Measurements from ENCODE around the gene KATNB1.

The KATNB1 gene

GRCh38 chr16:57690782-57691471, 44.6 kb upstream of the KATNB1 start:
- H3K36me3 ChIP-seq (ENCODE audit: insufficient read depth, low read length), result no peaks in the 10 kb centered on the region

GRCh38 chr16:57692636-57693035, 42.9 kb upstream of the KATNB1 start:
- Histone ChIP-seq H3K4me1 (ENCODE audit: insufficient read depth, low read length, severe bottlenecking) (no peaks in the 10 kb centered on the region), H3K79me2 (ENCODE audit: insufficient read depth, low read length) (no peaks in the 10 kb centered on the region), H3F3A (ENCODE audit: insufficient read depth, low read length) (no peaks in the 10 kb centered on the region), H3K9me3 (ENCODE audit: low read length) (no peaks in the 10 kb centered on the region), H3K27ac (ENCODE audit: low read depth, low read length, poor library complexity, severe bottlenecking) (no peak overlapping the region), H3K36me3 (ENCODE audit: insufficient read depth, low read length) (no peaks in the 10 kb centered on the region), H3K9ac (ENCODE audit: low read length) (no peak overlapping the region), H3K4me3 (ENCODE audit: low read depth, low read length, poor library complexity, severe bottlenecking) (no peak overlapping the region), H4K20me1 (ENCODE audit: insufficient read depth, low read length) (no peaks in the 10 kb centered on the region), H3K4me2 (ENCODE audit: low read length) (no peak overlapping the region), H3K9me2 (ENCODE audit: low read depth, low read length) (no peaks in the 10 kb centered on the region), H3K27me3 (ENCODE audit: insufficient read depth, low read length) (no peaks in the 10 kb centered on the region; the same call in 1 of the 2 replicates), H2AFZ (ENCODE audit: low read length) (no peak overlapping the region)
- TF ChIP-seq CTCF (IDR thresholded peaks at IDR 0.05; ENCODE audit: low read length), result no peak
- TF ChIP-seq EZH2 (IDR thresholded peaks at IDR 0.05; ENCODE audit: borderline replicate concordance, low read length), result no peak

More at GRCh38 chr16:57690782-57691471, 44.6 kb upstream of the KATNB1 start:
- Histone ChIP-seq H3K9me3 (ENCODE audit: low read length) (no peaks in the 10 kb centered on the region), H3K27ac (ENCODE audit: low read depth, low read length, poor library complexity, severe bottlenecking) (no peak overlapping the region), H3F3A (ENCODE audit: insufficient read depth, low read length) (no peaks in the 10 kb centered on the region), H3K9me2 (ENCODE audit: low read depth, low read length) (no peaks in the 10 kb centered on the region), H3K4me1 (ENCODE audit: insufficient read depth, low read length, severe bottlenecking) (no peaks in the 10 kb centered on the region), H3K27me3 (ENCODE audit: insufficient read depth, low read length) (no peaks in the 10 kb centered on the region), H4K20me1 (ENCODE audit: insufficient read depth, low read length) (no peaks in the 10 kb centered on the region), H3K4me3 (ENCODE audit: low read depth, low read length, poor library complexity, severe bottlenecking) (no peak overlapping the region), H2AFZ (ENCODE audit: low read length) (no peak overlapping the region), H3K4me2 (ENCODE audit: low read length) (no peak overlapping the region), H3K79me2 (ENCODE audit: insufficient read depth, low read length) (no peaks in the 10 kb centered on the region), H3K9ac (ENCODE audit: low read length) (no peak overlapping the region)
- TF ChIP-seq CTCF (IDR thresholded peaks at IDR 0.05; ENCODE audit: low read length) (no peak), EZH2 (IDR thresholded peaks at IDR 0.05; ENCODE audit: borderline replicate concordance, low read length) (no peak)

GRCh38 chr16:57693550-57693949, 42.0 kb upstream of the KATNB1 start:
- Histone ChIP-seq H3K9me2 (ENCODE audit: low read depth, low read length) (no peaks in the 10 kb centered on the region), H3K27ac (ENCODE audit: low read depth, low read length, poor library complexity, severe bottlenecking) (no peak overlapping the region), H3F3A (ENCODE audit: insufficient read depth, low read length) (no peaks in the 10 kb centered on the region), H3K9ac (ENCODE audit: low read length) (no peak overlapping the region), H3K36me3 (ENCODE audit: insufficient read depth, low read length) (no peaks in the 10 kb centered on the region), H3K27me3 (ENCODE audit: insufficient read depth, low read length) (no peaks in the 10 kb centered on the region; the same call in 1 of the 2 replicates), H3K9me3 (ENCODE audit: low read length) (no peaks in the 10 kb centered on the region), H3K4me3 (ENCODE audit: low read depth, low read length, poor library complexity, severe bottlenecking) (no peak overlapping the region), H3K4me1 (ENCODE audit: insufficient read depth, low read length, severe bottlenecking) (no peaks in the 10 kb centered on the region), H3K4me2 (ENCODE audit: low read length) (no peak overlapping the region), H2AFZ (ENCODE audit: low read length) (no peak overlapping the region), H3K79me2 (ENCODE audit: insufficient read depth, low read length) (no peaks in the 10 kb centered on the region), H4K20me1 (ENCODE audit: insufficient read depth, low read length) (no peaks in the 10 kb centered on the region)
- TF ChIP-seq CTCF (IDR thresholded peaks at IDR 0.05; ENCODE audit: low read length), result no peak
- TF ChIP-seq EZH2 (IDR thresholded peaks at IDR 0.05; ENCODE audit: borderline replicate concordance, low read length), result no peak
